OCI-LY3 (cell line): ENCODE data around the gene OBSL1.

Experiments
- EZH2phosphoT487 ChIP-seq: fragments of 200-600 bp; shearing (Covaris generic); IDR thresholded peaks from 2 replicates; pipeline ENCODE4 v1.6.1; 2018; ENCODE audit warnings: antibody characterized with exemption, mixed run types, low read depth
- TF ChIP-seq, protein P1 (sequence below): fragments of 200-600, 300-600 bp; sonication (generic); IDR thresholded peaks from 2 replicates; pipeline ENCODE4 v1.5.1; 2014; ENCODE audit warnings: antibody characterized with exemption, low read length, low read depth

DNA sequence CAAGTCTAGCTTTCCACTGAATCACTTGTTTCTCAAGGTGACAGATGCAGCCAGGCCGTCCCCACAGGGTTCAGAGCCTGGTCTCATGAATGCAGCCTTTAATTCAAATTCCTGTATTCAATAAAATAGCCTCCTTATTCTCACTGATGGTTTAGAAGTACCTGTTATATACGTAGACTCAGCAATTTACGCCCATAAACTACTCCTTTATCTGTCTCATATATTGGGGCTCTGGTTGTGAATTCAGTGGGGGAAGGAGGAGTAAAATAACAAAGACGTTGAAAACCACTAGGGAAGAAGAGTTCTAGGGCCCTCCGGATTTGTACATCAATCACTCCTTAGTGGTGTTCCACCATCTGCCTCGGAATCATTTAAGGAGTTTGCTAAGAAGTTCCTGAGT lies 1.7 kb downstream of the OBSL1 start:
- TF ChIP-seq, protein P1, sequence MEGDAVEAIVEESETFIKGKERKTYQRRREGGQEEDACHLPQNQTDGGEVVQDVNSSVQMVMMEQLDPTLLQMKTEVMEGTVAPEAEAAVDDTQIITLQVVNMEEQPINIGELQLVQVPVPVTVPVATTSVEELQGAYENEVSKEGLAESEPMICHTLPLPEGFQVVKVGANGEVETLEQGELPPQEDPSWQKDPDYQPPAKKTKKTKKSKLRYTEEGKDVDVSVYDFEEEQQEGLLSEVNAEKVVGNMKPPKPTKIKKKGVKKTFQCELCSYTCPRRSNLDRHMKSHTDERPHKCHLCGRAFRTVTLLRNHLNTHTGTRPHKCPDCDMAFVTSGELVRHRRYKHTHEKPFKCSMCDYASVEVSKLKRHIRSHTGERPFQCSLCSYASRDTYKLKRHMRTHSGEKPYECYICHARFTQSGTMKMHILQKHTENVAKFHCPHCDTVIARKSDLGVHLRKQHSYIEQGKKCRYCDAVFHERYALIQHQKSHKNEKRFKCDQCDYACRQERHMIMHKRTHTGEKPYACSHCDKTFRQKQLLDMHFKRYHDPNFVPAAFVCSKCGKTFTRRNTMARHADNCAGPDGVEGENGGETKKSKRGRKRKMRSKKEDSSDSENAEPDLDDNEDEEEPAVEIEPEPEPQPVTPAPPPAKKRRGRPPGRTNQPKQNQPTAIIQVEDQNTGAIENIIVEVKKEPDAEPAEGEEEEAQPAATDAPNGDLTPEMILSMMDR = no peak
- no peak for TF ChIP-seq EZH2phosphoT487
